HL-60 (cell line): ENCODE data around the gene RBMXL3.

Source experiments
- GABPA ChIP-seq: IDR thresholded peaks from 2 replicates; pipeline ENCODE4 v1.6.1; 2012; ENCODE audit warnings: low read depth
- POLR2AphosphoS5 ChIP-seq: IDR thresholded peaks from 2 replicates; pipeline ENCODE4 v1.6.1; 2012; ENCODE audit warnings: low read depth
- SPI1 ChIP-seq: IDR thresholded peaks from 2 replicates; pipeline ENCODE4 v1.6.1; 2012; ENCODE audit warnings: low read depth, mild to moderate bottlenecking, borderline replicate concordance
- TF ChIP-seq, protein P1 (sequence below): IDR thresholded peaks from 2 replicates; pipeline ENCODE4 v1.6.1; 2012; ENCODE audit warnings: low read depth; ENCODE audit not compliant: insufficient replicate concordance
- TF ChIP-seq, protein P2 (sequence below): IDR thresholded peaks from one replicate; pipeline ENCODE4 v1.5.1; 2011; ENCODE audit warnings: low read length, control low read depth, inconsistent platforms; ENCODE audit not compliant: insufficient read depth

- TF ChIP-seq, protein P1, sequence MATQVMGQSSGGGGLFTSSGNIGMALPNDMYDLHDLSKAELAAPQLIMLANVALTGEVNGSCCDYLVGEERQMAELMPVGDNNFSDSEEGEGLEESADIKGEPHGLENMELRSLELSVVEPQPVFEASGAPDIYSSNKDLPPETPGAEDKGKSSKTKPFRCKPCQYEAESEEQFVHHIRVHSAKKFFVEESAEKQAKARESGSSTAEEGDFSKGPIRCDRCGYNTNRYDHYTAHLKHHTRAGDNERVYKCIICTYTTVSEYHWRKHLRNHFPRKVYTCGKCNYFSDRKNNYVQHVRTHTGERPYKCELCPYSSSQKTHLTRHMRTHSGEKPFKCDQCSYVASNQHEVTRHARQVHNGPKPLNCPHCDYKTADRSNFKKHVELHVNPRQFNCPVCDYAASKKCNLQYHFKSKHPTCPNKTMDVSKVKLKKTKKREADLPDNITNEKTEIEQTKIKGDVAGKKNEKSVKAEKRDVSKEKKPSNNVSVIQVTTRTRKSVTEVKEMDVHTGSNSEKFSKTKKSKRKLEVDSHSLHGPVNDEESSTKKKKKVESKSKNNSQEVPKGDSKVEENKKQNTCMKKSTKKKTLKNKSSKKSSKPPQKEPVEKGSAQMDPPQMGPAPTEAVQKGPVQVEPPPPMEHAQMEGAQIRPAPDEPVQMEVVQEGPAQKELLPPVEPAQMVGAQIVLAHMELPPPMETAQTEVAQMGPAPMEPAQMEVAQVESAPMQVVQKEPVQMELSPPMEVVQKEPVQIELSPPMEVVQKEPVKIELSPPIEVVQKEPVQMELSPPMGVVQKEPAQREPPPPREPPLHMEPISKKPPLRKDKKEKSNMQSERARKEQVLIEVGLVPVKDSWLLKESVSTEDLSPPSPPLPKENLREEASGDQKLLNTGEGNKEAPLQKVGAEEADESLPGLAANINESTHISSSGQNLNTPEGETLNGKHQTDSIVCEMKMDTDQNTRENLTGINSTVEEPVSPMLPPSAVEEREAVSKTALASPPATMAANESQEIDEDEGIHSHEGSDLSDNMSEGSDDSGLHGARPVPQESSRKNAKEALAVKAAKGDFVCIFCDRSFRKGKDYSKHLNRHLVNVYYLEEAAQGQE, result no peak
- TF ChIP-seq, protein P2, sequence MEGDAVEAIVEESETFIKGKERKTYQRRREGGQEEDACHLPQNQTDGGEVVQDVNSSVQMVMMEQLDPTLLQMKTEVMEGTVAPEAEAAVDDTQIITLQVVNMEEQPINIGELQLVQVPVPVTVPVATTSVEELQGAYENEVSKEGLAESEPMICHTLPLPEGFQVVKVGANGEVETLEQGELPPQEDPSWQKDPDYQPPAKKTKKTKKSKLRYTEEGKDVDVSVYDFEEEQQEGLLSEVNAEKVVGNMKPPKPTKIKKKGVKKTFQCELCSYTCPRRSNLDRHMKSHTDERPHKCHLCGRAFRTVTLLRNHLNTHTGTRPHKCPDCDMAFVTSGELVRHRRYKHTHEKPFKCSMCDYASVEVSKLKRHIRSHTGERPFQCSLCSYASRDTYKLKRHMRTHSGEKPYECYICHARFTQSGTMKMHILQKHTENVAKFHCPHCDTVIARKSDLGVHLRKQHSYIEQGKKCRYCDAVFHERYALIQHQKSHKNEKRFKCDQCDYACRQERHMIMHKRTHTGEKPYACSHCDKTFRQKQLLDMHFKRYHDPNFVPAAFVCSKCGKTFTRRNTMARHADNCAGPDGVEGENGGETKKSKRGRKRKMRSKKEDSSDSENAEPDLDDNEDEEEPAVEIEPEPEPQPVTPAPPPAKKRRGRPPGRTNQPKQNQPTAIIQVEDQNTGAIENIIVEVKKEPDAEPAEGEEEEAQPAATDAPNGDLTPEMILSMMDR, result no peak
- TF ChIP-seq POLR2AphosphoS5 (no peak), GABPA (no peak), SPI1 (no peak)
Measured at GRCh38 chrX:115178473-115178872, 10.7 kb upstream of the RBMXL3 start.
